PFSK-1 (cell line): ENCODE results near the gene MYH13.

Source experiments
- FOXP2 ChIP-seq: optimal IDR thresholded peaks from 2 replicates; pipeline ENCODE3; 2011; ENCODE audit warnings: borderline replicate concordance, control low read depth, inconsistent platforms; ENCODE audit not compliant: insufficient read depth; ENCODE audit errors: extremely low read length, extremely low read depth
- POLR2AphosphoS5 ChIP-seq: IDR thresholded peaks from 2 replicates; pipeline ENCODE4 v1.6.1; 2012; ENCODE audit warnings: low read depth, mild to moderate bottlenecking, control low read depth, low read length, moderate library complexity
- SIN3A ChIP-seq: IDR thresholded peaks from 2 replicates; pipeline ENCODE4 v1.6.1; 2012; ENCODE audit warnings: mild to moderate bottlenecking, low read length, moderate library complexity, borderline replicate concordance; ENCODE audit not compliant: insufficient read depth
- TAF1 ChIP-seq: IDR thresholded peaks from 2 replicates; pipeline ENCODE4 v1.6.1; 2012; ENCODE audit warnings: low read length, control low read depth, borderline replicate concordance; ENCODE audit not compliant: insufficient read depth
- TF ChIP-seq, protein P1 (sequence below), 2 experiments: IDR thresholded peaks; 2 replicates each; pipeline versions ENCODE4 v1.6.1 to v1.8.0; 2011 to 2012; ENCODE audit warnings: low read depth in 2 of 2, low read length in 2 of 2, control low read depth in 1 of 2, inconsistent platforms in 1 of 2, mild to moderate bottlenecking in 1 of 2, moderate library complexity in 1 of 2; ENCODE audit not compliant: insufficient read depth in 1 of 2

DNA sequence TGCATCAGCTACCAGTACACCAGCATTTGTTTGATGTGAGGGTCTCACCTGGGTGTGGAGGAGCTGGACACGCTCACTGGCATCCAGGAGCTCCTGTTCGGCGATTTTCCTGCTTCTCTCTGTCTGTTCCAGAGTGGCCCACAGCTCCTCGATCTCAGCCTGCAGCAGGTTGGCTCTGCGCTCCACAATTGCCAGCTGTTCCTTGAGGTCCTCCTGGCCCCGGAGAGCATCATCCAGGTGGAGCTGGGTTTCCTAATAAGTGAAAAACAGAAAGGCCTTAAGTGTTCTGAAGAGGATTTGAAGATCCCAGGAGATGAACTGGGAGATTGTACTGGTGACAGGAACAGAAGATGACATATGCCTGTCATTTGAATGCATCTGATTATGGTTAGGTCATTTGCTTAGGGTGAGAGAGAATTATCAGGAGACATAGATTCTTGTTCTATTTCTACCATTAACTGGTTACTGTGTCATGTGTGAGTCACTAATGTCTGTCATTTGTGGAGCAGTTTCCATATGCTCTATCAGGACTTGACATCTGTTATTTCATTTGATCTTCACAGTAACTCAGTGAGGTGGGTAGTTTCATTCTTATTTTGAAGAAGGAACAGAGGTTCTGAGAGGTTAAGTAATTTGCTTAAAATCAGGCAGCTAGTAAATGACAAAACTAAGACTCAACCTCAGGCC, 21.5 kb upstream of the MYH13 start:
- TF ChIP-seq POLR2AphosphoS5 (no peak), SIN3A (no peak), TAF1 (no peak), FOXP2 (no peak)
- TF ChIP-seq, protein P1, sequence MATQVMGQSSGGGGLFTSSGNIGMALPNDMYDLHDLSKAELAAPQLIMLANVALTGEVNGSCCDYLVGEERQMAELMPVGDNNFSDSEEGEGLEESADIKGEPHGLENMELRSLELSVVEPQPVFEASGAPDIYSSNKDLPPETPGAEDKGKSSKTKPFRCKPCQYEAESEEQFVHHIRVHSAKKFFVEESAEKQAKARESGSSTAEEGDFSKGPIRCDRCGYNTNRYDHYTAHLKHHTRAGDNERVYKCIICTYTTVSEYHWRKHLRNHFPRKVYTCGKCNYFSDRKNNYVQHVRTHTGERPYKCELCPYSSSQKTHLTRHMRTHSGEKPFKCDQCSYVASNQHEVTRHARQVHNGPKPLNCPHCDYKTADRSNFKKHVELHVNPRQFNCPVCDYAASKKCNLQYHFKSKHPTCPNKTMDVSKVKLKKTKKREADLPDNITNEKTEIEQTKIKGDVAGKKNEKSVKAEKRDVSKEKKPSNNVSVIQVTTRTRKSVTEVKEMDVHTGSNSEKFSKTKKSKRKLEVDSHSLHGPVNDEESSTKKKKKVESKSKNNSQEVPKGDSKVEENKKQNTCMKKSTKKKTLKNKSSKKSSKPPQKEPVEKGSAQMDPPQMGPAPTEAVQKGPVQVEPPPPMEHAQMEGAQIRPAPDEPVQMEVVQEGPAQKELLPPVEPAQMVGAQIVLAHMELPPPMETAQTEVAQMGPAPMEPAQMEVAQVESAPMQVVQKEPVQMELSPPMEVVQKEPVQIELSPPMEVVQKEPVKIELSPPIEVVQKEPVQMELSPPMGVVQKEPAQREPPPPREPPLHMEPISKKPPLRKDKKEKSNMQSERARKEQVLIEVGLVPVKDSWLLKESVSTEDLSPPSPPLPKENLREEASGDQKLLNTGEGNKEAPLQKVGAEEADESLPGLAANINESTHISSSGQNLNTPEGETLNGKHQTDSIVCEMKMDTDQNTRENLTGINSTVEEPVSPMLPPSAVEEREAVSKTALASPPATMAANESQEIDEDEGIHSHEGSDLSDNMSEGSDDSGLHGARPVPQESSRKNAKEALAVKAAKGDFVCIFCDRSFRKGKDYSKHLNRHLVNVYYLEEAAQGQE (IDR thresholded peaks at IDR 0.05; ENCODE audit: insufficient read depth in 1 of 2, low read depth in 2 of 2, low read length in 2 of 2) = no peak
